ENCODE data around the gene GRIK3. TPM values are rescaled to one million over a fixed set of nuclear protein-coding genes. Genes with fewer than 3 reads are reported as not detected.

GRIK3 gene
- total and polyA plus RNA-seq, 7 donors, result 0.03 to 0.15 (median 0.04) TPM; not detected in 2

- H3K27ac ChIP-seq, result no peak overlapping the region
- WGBS, 3 donors, result 55 to 62% (median 61%) methylated on average over 6 of the region's 6 CpGs
- no peak overlapping the region for H3K4me3 ChIP-seq
- no peak for ATAC-seq
- intact Hi-C loops (cut with DNase I), result no loop called here
- no peaks in the 10 kb centered on the region for H3K36me3 ChIP-seq (ENCODE audit: insufficient read depth in 1 of 2, low read depth in 1 of 2)
- TF ChIP-seq, protein P1, sequence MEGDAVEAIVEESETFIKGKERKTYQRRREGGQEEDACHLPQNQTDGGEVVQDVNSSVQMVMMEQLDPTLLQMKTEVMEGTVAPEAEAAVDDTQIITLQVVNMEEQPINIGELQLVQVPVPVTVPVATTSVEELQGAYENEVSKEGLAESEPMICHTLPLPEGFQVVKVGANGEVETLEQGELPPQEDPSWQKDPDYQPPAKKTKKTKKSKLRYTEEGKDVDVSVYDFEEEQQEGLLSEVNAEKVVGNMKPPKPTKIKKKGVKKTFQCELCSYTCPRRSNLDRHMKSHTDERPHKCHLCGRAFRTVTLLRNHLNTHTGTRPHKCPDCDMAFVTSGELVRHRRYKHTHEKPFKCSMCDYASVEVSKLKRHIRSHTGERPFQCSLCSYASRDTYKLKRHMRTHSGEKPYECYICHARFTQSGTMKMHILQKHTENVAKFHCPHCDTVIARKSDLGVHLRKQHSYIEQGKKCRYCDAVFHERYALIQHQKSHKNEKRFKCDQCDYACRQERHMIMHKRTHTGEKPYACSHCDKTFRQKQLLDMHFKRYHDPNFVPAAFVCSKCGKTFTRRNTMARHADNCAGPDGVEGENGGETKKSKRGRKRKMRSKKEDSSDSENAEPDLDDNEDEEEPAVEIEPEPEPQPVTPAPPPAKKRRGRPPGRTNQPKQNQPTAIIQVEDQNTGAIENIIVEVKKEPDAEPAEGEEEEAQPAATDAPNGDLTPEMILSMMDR (IDR thresholded peaks at IDR 0.05), result no peak
- H3K4me1 ChIP-seq, result no peaks in the 10 kb centered on the region
- no peaks in the 10 kb centered on the region for H3K9me3 ChIP-seq
- peaks cover 0 to 5% (median 2%) of the 10 kb centered on the region in 3 donors for H3K27me3 ChIP-seq (ENCODE audit: insufficient read depth in 3 of 3, low read length in 2 of 3)
- no peak for DNase-seq
These were observed 165.3 kb downstream of the GRIK3 start for GRCh38 chr1:36869054-36869453.

DNA sequence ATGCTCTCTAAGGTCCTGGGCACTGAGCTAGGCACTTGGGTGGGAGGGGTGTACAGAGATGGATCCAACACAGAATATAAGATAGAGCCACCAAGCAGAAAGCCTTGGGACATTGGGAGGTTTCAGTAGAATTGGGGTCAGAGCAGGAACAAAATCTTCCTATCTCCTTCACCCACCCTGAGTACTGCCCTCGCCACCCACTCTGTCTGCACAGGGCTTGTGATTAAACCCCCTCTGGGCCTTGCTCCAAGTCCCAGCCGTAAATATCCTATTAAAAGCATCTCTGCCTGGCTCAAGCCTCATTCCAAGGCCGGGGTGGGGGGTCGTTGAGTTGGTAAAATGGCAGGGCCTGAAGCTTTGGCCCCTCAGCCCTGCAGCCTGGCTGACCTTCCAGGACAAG is 166.7 kb downstream of the GRIK3 start:
- 56 to 65% (median 61%) methylated on average over 4 of the region's 4 CpGs for WGBS, 3 donors

GRCh38 chr1:36866169-36866814 is 168.0 kb downstream of the GRIK3 start:
- H3K27me3 ChIP-seq (ENCODE audit: insufficient read depth in 3 of 3, low read length in 2 of 3), result peaks cover 0 to 8% (median 6%) of the 10 kb centered on the region in 3 donors
- WGBS, 3 donors, result 37 to 43% (median 40%) methylated on average over 6 of the region's 6 CpGs
- no peaks in the 10 kb centered on the region for H3K4me1 ChIP-seq
- TF ChIP-seq, protein P1 (IDR thresholded peaks at IDR 0.05), result no peak
- no peak for DNase-seq
- H3K27ac ChIP-seq, result no peak overlapping the region
- H3K36me3 ChIP-seq (ENCODE audit: insufficient read depth in 1 of 2, low read depth in 1 of 2), result no peaks in the 10 kb centered on the region
- no peaks in the 10 kb centered on the region for H3K9me3 ChIP-seq
- no peak for ATAC-seq
- intact Hi-C loops (cut with DNase I), result no loop called here
- H3K4me3 ChIP-seq, result no peak overlapping the region

More for the DNA sequence above, 166.7 kb downstream of the GRIK3 start:
- Histone ChIP-seq H3K27me3 (ENCODE audit: insufficient read depth in 3 of 3, low read length in 2 of 3) (peaks cover 0 to 8% (median 3%) of the 10 kb centered on the region in 3 donors), H3K9me3 (no peaks in the 10 kb centered on the region), H3K4me3 (no peak overlapping the region), H3K4me1 (no peaks in the 10 kb centered on the region), H3K36me3 (ENCODE audit: insufficient read depth in 1 of 2, low read depth in 1 of 2) (no peaks in the 10 kb centered on the region), H3K27ac (no peak overlapping the region)
- intact Hi-C loops (cut with DNase I), result no loop called here
- no peak for ATAC-seq
- TF ChIP-seq, protein P1 (IDR thresholded peaks at IDR 0.05), result no peak
- DNase-seq, result no peak

DNA sequence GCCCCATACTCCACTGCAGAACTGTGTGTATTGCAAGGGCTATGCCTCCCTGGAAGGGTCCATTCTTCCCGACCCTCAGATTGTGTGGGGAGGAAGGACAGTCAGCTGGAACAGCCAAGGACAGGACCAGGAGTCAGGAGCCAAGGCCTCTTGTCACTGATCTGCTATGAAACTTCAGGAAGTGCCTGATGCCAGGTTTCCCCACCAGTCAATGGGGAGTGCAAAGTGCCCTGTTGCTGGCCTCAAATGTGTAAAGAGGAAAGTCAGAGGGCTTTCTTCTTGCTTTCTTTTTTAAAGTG is 168.8 kb downstream of the GRIK3 start:
- intact Hi-C loops (cut with DNase I), result no loop called here
- 38 to 63% (median 44%) methylated on average over 1 of the region's 1 CpG for WGBS, 3 donors
- Histone ChIP-seq H3K4me3 (no peak overlapping the region), H3K27me3 (ENCODE audit: insufficient read depth in 3 of 3, low read length in 2 of 3) (peaks cover 0 to 8% (median 6%) of the 10 kb centered on the region in 3 donors), H3K9me3 (no peaks in the 10 kb centered on the region), H3K4me1 (no peaks in the 10 kb centered on the region), H3K27ac (no peak overlapping the region), H3K36me3 (ENCODE audit: insufficient read depth in 1 of 2, low read depth in 1 of 2) (no peaks in the 10 kb centered on the region)
- DNase-seq (no peak), ATAC-seq (no peak)
- TF ChIP-seq, protein P1 (IDR thresholded peaks at IDR 0.05), result no peak
